GM18861 (cell line): ENCODE data around the gene CFAP97D1.
"Not testable (repeated sequence)": the region's sequence is repeated elsewhere in the genome, so short reads cannot be mapped to it uniquely, and the experiment has no call there.

ENCODE experiments used
- ATAC-seq: cut with Tn5 transposase; IDR thresholded peaks from one replicate; pipeline ENCODE4 v1.9.1; 2021; ENCODE audit not compliant: unreplicated experiment

The CFAP97D1 gene

DNA sequence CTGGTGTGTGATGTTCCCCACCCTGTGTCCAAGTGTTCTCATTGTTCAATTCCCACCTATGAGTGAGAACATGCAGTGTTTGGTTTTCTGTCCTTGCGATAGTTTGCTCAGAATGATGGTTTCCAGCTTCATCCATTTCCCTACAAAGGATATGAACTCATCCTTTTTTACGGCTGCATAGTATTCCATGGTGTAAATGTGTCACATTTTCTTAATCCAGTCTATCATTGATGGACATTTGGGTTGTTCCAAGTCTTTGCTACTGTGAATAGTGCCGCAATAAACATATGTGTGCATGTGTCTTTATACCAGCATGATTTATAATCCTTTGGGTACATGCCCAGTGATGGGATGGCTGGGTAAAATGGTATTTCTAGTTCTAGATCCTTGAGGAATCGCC, 12.4 kb downstream of the CFAP97D1 start:
- ATAC-seq, result not testable (repeated sequence)

DNA sequence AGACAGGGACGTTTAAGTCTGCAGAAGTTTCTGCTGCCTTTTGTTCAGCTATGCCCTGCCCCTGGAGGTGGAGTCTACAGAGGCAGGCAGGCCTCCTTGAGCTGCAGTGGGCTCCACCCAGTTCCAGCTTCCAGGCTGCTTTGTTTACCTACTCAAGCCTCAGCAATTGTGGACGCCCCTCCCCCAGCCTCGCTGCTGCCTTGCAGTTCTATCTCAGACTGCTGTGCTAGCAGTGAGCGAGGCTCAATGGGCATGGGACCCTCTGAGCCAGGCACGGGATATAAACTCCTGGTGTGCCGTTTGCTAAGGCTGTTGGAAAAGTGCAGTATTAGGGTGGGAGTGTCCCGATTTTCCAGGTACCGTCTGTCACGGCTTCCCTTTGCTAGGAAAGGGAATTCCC, 17.8 kb downstream of the CFAP97D1 start:
- not testable (repeated sequence) for ATAC-seq

DNA sequence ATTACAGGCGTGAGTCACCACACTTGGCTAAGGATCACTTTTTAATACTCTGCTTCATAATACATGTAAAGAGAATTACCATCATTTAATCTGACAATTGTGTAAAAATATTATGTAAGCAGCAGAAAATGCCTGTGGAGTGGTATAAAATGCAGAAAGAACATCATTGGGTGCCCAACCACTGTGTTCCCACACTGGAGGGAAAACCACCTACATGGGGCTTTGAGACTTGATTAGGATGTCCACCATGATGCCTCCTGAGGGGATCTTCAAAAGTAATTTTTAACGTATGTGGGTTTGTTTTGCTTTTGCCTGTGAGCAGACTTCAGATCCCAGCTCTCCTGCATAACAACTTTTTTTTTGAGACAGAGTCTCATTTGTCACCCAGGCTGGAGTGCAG, 18.8 kb downstream of the CFAP97D1 start:
- no peak for ATAC-seq

DNA sequence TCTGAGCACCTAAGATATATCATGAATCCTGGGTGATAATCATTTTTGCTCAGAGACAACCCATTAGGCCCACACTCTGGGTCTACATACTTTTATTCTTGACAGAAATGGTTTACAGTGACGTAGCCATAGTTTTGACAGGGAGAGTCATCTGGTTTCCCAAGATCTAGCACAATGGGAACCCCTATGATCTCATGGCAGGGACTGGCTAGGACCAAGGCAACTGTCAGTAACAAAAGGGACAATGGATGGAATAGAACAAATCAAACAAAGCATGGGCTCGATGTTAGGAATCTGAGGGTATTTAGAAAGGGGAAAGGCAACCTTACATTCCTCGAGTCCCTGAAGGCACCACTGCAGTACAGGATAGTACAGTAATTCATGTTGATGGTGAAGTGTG, 20.5 kb downstream of the CFAP97D1 start:
- ATAC-seq, result no peak

DNA sequence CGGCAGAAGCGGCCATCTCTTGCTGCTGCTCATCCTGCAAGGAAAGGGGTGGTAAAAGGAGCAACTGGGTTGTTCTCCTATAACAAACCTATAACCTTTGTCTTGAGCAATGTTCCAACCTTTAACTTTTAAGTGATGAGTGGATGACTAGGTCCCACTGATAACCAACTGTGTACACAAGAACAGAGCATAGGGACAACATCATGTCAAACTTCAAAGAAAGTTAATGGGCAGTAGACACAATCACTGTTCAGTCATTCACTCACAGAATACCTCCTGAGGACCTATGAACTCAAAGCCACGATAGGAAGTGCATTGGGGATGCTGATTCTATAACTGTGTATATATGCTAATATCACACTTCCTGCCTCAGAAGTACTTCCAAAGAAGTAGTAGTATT, 21.6 kb downstream of the CFAP97D1 start:
- ATAC-seq, result no peak

DNA sequence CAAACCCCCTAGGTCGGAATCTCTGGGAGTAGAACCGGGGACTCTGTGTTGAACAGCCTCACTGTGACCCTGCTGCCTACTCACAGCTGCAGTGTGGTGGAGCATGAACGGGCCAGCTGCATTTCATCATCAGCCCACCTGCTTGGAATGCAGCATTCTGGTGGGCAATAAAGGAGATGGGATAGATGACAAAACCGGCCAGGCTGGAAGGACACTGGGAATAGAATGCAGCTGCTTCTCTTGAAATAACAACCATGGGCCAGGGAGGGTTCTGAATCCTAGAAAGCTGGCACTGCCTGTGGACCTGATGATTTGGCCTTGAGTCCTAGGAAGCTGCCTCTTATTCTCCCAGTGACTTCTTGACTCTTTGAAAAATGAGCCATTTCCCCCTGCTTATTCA, 23.5 kb downstream of the CFAP97D1 start:
- ATAC-seq, result no peak

DNA sequence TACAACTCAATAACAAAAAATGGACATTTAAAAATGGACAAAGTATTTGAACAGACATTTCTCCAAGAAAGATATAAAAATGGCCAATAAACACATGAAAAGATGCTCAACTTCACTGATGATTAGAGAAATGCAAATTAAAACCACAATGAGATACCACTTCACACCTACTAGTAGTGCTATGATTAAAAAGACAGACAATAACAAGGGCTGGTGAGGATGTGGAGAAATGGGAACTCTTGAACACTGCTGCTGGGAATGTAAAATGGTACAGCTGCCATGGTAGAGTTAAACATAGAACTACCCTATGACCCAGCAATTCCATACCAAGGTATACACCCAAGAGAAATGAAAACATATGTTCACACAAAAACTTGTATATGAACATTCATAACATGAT, 24.9 kb downstream of the CFAP97D1 start:
- ATAC-seq, result no peak

DNA sequence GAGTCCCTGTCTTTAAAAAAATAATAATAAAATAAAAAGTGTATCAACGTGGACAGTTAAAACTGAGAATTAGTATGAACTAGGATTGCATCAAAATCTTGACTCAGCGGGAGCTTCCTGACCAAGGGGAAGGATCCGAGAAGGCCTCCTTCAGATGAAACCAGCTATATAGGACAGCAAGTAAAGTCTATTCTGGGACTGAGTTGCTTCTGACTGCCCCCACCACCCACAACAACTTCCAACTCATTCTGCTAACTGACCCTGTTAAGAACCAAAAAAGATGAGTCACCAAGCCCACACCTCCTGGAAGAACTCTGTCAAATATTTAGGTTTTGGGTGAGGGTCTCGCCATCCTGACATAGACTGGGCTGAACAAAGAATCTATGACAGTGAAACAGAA, 27.8 kb downstream of the CFAP97D1 start:
- ATAC-seq, result no peak

DNA sequence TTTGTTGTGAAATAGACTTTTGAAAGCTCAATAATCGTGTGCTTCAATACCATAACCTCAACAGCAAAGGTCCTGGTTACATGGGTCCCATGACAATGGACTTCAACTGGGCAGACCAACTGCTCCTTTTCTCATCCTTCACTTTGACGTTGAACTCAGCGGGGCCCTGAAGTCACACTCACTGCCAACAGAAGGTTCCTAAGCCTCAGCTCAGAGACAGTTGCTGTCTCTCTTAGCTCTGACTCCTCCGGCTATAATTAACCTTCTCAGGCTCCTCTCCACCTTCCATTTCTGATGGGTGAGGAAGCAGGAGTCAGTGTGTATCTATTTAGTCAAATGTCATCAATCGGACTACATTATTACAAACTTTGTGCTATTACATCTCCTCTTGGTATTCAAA, 28.9 kb downstream of the CFAP97D1 start:
- ATAC-seq, result no peak

DNA sequence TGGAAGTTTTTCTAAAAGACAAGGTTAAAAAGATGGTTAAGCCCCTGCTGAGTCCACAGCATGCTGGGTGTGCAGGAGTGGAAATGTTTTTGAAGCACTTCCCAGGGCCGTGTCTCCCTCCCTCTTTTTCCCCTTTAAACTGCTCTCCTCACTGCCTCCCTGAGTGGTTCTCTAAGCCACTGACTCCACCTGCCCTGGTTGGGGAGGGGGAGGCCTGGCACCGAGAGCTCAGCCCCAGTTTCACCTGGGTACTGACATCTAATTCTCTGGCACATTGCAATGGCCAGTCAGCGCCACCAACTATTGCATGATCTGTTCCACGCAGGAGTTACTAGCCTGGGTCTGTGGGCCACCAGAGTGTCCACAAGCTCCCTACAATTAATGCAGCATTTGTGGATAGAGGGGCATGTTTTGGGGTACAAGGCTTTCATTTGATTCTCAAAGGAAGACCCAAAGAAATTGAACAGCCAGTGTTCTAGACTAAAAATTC, 30.0 kb downstream of the CFAP97D1 start:
- no peak for ATAC-seq

DNA sequence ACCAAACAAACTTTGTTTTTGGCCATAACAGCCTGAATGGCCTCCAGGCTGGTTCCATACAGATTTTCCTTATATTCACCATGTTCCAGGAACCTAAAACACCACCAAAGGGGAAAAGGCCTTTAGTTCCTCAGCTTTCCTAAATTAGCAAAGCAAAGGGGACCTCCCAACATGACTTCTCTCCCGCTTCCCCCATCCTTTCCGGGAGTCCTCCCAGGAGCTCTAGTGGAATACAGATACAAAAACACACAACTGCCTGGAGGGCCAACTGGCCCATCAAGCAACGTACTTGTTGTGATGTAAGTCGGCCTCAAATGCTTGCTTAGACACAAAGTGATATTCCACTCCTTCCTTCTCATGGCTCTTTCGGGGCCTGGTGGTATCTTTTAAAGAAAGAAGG, 30.6 kb downstream of the CFAP97D1 start:
- no peak for ATAC-seq

DNA sequence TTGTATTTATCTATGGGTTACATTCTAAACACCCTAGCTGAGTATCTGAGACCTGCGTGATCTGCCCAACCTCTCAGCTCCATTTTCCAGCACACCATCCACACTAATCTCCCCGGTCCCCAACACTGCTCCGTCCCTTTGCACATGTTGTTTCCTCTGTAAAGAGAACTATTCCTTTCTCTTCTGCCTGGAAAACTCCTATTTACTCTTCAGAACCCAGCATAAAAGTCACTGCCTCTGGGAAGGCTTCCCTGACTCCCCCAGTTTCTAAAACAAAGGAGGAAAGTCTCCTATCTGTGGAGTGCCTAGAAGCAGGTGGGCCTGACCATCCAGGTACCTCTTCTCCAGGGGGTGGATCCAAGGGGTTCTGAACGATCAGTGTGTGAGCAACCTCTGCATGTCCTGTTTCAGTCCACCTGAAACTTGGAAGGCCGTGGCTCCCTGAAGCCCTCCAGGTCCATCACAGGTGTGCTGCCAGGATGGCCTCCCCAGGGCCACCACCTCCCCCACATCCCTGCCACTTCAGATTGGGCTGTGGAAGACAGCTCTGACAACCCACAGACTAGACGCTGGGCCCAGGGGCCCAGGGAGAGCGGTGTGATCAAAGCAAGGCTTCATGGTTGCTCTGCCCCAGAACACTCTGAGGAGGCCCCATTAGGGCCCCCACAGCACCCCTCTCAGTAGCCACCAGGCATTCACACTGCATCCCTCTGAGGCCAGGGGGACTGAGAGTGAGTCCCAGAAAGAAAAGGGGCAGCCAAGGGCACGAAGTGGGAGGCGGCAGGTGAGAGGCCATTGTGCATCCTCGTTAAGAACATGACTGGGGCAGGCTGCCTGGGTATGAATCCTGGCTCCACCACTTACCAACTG, 32.4 kb downstream of the CFAP97D1 start:
- ATAC-seq, result no peak

DNA sequence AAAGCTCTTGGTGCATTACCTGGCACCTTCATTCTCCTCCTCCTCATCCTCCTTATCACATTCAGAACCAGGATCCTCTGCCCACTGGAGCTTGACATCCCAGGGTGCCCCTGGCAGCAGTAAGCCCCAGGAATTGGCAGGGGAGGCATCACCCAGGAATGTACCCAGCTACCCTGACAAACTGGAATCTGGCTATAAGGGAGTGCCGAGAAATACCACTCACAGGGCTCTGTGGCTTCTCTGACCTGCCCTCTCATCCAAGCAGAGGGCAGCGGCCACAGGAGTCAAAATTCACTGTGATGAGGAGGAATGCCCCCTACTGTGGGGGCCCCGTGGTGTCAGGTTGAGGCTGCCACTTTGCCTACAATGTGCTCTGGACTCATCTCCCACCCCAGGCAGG, 33.2 kb downstream of the CFAP97D1 start:
- ATAC-seq, result no peak

DNA sequence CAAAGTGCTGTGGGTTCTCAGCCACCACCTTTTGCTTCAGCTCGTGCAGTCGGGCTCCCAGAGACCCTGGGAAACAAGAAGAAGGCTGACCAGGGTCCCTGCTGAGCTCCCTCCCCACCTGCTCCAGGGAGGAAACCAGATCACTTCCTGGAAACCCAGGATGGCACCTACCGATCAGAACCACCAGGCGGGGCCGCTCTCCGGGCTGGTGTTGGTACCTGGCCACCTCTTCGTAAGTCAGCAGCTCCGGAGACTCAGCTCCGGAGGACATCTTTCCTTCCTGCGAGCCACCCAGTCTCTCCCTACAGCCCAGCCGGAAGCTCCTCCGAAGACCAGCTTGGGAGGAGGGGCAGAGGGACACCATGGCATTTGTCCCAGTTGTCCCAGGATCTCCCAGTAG, 33.8 kb downstream of the CFAP97D1 start:
- no peak for ATAC-seq

DNA sequence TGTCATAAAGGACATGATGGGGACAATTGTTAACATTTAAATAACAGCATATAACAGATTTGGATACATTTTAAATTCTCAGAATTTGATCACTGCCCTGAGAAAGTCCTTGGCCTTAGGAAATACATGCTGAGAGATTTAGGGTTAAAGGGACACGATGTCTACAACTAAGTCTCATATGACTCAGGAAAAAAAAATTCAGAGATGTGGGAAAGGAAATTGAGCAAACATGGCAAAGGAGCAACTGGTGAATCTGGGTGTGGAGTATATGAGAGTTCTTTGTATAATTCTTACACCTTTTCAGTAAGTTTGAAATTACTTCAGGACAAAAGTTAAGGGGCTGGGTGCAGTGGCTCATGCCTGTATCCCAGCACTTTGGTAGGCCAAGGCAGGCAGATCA, 34.5 kb downstream of the CFAP97D1 start:
- ATAC-seq, result no peak

DNA sequence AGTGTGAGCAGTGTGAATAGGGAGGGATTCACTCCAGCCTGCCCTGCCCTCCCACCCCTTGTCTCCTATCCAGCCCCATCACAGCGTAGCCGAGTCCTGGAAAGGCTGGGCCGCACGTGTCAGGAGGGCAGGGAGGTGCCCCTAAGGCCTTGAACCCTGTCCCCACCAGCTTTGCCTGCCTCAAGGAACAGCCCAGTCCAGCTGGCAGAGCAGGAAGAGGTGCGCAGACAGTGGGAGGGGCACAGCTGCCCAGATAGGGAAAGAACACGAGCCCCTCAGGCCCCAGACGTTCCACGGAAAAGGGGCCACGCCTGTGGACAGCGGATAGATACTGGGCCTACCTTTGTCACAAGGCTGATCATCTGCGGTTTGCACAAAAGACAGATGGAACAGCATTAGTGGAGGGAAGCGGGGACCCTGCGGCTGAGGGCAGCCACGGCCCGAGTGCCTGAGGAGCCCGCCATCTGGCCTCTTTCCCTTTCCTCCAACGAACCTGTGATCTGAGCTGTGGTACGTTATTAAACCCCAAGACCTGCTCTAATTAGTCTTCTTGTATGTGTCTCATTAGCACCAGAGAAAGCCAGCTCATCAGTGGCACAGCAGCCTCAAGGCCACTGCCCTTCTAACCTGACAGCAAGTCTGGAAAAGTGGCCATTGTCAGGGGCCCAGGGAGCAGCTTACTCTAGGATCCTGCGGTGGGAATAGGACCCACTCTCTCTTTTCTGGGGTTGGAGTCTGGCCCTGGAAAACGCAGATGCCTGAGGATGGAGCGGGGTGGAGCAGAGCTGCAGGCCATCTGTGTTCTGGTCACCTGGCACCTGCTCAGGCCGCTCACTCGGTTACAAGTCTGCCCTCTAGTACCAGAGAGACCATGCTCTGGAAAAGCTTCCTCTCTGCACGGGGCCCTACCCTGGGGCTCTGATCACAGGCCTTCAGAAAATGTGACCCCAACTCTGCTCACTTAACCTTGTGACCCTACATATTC, 36.4 kb downstream of the CFAP97D1 start:
- no peak for ATAC-seq

DNA sequence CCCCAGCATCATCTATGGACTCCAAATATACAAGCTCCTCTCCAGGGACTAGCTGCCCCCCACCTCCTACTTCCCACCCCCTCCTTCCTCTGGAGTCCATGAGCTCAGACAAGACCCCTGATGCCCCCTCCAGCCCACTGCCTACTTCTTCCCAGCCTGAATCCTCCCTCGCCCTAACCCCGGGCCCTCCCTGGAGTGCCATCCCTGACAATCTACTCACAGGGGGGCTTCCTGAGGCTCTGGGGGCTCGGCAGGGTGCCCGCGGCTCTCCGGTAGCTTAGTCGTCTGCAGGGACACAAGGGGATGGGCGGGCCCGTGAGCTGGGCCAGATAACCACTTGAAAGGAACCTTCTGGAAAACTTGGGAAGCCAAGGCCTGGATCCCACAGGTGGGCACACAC, 37.6 kb downstream of the CFAP97D1 start:
- no peak for ATAC-seq

DNA sequence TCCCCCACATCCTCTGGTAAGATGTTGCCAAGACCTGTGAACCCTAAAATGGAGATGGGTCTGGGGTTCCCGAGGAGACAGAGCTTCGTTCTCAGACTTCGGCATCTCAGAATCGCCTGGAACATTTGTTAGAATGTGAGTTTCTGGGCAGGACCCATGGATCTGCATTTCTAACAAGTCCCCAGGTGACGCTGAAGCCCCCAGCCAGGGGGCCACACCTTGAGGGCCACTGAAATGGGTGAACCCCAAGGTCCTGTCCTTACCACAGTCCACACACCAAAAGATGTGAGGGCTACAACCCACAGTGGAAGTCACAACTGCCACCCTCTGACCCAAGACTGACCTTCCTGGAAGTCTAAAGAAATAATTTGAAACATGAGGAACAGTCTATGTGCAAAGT, 38.7 kb downstream of the CFAP97D1 start:
- ATAC-seq, result no peak

DNA sequence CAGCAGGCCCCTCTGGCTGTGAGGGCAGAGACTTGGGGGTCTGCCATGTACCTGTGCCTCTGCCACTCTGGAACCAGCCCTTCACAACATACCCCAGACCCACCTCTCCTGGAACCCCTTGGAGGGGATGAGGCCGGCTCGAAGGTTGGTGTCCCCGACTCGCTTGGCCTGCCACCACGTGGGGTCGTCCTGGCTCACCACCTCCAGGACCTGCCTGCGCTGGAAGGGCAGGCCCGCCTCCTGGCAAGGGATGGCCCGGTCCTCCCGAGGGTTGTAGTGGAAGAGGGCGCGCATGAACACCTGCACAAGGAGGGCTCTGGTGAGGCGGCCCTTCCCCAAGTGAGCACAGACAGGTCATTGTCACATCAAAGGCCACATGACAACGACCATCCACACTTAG, 40.5 kb downstream of the CFAP97D1 start:
- no peak for ATAC-seq

DNA sequence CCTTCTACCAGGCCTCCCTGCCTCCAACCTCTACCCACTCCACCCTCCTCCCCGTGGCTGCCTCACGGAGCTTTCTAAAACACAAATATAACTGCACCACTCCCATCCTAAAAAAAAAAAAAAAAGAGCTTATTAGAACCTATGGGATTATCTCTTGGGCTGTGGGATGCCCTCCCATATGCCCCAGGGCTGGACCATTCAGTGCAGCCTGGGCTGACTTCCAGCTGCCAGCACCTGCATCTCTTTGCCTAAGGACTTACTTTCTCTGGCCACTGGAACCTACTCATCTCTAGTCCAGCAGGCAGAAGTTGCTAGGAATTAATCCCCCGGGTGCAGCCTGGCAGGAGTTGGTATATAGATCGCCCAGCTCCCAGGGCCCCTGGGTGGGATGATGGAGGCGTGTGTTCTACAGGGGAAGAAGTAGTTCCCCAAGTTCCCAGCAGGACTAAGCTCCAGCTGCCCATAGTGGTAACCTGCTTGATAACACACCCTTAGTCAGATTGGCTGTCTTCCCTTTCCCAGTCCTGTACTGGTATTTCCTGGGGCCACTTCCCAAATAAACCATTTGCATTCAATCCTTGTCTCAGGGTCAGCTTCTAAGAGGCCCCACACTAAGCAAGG, 42.4 kb downstream of the CFAP97D1 start:
- no peak for ATAC-seq

DNA sequence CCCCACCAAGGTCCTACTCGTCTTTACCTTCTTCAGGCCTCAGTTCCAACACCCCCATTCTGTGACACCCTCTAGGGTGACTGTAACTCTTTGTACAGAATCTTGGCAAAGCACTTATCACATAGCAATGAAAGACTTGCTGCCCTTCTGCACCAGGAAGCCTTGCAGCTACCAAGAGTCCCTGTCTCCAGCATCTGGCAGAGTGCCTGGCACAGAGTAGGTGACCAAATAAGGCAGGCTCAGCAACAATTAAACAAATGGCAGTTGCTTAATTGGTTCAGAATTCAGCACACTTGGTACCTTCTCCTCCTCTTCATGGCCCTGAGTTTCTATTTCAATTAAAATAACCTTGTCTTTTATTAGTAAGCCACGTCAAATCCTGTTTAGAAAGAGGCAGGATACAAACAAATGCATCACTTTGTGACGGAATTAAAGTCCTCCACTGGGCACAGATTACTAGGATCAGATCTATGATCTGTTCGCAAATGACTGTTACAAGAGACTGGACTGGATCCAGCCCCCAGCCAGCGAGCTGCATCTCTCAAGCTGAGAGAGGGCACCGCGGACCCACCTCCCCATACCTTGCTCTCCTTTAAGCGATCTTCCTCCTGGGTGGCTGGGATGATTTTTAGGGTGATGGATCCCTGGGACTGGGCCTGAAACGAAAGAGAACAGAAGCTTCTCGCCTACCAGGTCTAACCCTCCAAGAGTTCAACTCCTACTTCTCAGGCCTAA, 43.3 kb downstream of the CFAP97D1 start:
- ATAC-seq, result no peak
